GM10248 (cell line): ENCODE data around the gene FAM163B.

Source experiments
- CTCF ChIA-PET: fragments of 300-600 bp; sonication (Branson Sonifier 250); formaldehyde crosslinking; extraction: SDS; loops from one replicate; lab custom pipeline; 2021; ENCODE audit warnings: antibody characterized with exemption; lab: Yijun Ruan, JAX
- POLR2A ChIA-PET: fragments of 350-650 bp; sonication (Branson Sonifier 250); formaldehyde crosslinking; extraction: SDS; loops from one replicate; lab custom pipeline; 2020; ENCODE audit warnings: antibody characterized with exemption; lab: Yijun Ruan, JAX
- DNase-seq: peaks from one replicate; pipeline ENCODE4 v3.0.0; 2012; ENCODE audit errors: extremely low spot score
- TF ChIP-seq, protein P1 (sequence below): IDR thresholded peaks from 2 replicates; pipeline ENCODE4 v1.5.1; 2012; ENCODE audit warnings: mild to moderate bottlenecking, low read depth; ENCODE audit errors: extremely low read depth, missing control alignments, control extremely low read depth

FAM163B gene

DNA sequence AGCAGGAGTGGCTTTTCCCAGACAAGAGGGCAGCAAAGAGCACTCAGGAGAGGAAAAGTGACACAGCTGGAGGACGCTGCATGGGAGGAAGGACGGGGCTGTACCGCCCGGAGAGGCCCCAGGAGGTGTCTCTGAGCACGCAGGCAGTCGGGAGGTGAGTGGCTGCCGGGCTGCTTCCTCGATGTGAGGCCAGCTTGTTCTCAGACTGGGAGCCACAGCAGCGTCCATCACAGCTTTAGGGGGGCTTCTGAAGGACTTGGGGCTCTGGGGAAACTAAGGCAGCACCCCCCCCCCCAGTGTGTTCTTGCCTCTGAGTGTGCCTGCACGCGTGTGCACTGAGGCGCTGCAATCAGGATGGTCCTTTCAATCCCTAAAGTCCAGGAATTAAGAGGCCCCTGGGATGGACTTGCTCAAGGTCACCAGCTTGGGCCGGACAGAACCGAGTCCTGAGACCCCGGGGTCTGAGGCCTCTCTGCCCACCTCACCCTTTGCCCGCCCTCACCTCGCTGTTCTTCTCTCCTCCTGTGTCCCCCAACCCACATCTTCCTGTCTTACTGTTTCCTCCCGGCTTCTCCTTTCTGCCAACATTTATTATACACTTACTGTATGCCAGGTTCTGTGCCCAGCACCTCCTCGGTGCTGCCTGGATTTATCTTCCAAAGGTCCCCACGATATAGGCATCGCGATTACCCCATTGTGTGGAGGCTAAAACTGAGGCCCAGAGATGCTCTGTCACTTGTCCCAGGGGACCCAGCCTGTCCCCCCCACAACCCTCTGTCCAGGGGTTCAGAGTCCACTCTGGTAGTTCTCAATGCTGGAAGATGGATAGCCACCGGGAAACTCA is 32.9 kb downstream of the FAM163B start:
- ChIA-PET POLR2A (no interaction called here), CTCF (interaction anchor here (1.2 to 1.6 kb wide), 2 partner anchors 11 to 17 kb away, joined by 3 read pairs; no protein-coding TSS in a partner anchor)
- DNase-seq = no peak
- TF ChIP-seq, protein P1, sequence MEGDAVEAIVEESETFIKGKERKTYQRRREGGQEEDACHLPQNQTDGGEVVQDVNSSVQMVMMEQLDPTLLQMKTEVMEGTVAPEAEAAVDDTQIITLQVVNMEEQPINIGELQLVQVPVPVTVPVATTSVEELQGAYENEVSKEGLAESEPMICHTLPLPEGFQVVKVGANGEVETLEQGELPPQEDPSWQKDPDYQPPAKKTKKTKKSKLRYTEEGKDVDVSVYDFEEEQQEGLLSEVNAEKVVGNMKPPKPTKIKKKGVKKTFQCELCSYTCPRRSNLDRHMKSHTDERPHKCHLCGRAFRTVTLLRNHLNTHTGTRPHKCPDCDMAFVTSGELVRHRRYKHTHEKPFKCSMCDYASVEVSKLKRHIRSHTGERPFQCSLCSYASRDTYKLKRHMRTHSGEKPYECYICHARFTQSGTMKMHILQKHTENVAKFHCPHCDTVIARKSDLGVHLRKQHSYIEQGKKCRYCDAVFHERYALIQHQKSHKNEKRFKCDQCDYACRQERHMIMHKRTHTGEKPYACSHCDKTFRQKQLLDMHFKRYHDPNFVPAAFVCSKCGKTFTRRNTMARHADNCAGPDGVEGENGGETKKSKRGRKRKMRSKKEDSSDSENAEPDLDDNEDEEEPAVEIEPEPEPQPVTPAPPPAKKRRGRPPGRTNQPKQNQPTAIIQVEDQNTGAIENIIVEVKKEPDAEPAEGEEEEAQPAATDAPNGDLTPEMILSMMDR = no peak

- POLR2A ChIA-PET = no interaction called here
- CTCF ChIA-PET = interaction anchor here (0.8 to 1.6 kb wide), 3 partner anchors 10 to 16 kb away, joined by 3 read pairs; no protein-coding TSS in a partner anchor
- no peak for DNase-seq
- TF ChIP-seq, protein P1 = no peak
Observed at GRCh38 chr9:133575186-133576030, 33.8 kb downstream of the FAM163B start.

- no peak for DNase-seq
- TF ChIP-seq, protein P1 = no peak
- ChIA-PET CTCF (interaction anchor here (0.7 to 0.8 kb wide), 2 partner anchors 13 to 419 kb away, joined by 3 read pairs; no protein-coding TSS in a partner anchor), POLR2A (no interaction called here)
Observed at GRCh38 chr9:133574771-133575170, 34.4 kb downstream of the FAM163B start.

DNA sequence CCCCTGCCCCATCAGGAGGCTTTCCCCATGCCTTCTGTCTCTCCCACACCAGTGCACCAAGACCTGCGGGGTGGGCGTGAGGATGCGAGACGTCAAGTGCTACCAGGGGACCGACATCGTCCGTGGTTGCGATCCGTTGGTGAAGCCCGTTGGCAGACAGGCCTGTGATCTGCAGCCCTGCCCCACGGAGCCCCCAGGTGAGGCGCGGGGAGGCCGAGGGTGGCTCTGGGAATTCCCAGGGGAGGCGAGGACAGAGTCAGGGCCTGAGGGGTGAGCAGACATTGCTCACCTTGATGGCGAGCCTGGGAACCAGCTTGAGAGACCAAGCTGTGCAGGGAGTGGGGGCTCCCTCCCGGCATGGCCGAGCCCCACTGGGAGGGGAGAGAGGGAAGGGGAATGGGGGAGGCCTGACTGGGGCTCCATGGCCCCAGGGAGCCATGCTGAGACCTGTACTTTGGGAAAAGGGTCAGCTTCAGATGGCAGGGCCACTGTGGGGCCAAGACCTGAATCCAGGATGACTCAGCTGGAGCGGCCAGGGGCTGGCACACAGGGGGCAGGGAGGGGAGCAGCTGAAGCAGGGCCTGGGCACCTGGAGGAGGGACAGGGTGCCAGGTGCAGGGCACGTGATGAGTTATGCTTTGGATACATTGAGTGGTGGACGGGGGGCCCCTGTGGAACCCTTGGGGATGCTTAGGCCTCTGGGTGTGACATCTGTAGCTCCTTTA is 35.2 kb downstream of the FAM163B start:
- POLR2A ChIA-PET = no interaction called here
- CTCF ChIA-PET = interaction anchor here (0.7 kb wide), 1 partner anchor 420 kb away, joined by 3 read pairs; no protein-coding TSS in a partner anchor
- no peak for DNase-seq
- TF ChIP-seq, protein P1 = no peak

GRCh38 chr9:133572821-133573361 is 36.3 kb downstream of the FAM163B start:
- CTCF ChIA-PET = no interaction called here
- POLR2A ChIA-PET = no interaction called here
- no peak for DNase-seq
- TF ChIP-seq, protein P1 = no peak
